Lower leg skin (tissue), 3 donors: ENCODE data around the gene TRAF4.

Source experiments
- CTCF ChIP-seq, 3 donors: fragments of 450-650 bp; IDR thresholded peaks; one replicate each; pipeline ENCODE4 v1.5.1; 2016; ENCODE audit warnings: antibody characterized with exemption in 3 of 3, mild to moderate bottlenecking in 3 of 3, moderate library complexity in 2 of 3
- POLR2A ChIP-seq, 2 donors: fragments of 450-650 bp; IDR thresholded peaks; one replicate each; pipeline ENCODE4 v1.6.1; 2016 to 2017; ENCODE audit warnings: antibody characterized with exemption in 2 of 2, mild to moderate bottlenecking in 1 of 2, moderate library complexity in 1 of 2

- TF ChIP-seq POLR2A (IDR thresholded peaks at IDR 0.05) (no peak), CTCF (IDR thresholded peaks at IDR 0.05) (no peak)
Observed at GRCh38 chr17:28747051-28747691, 3.4 kb downstream of the TRAF4 start.
